PC-9 (cell line): ENCODE results near the gene USP10. TPM values are rescaled to one million over a fixed set of nuclear protein-coding genes. Genes with fewer than 3 reads are reported as not detected.

Experiments used
- BruUV-seq: library from RNA; stranded (reverse); fragments of 400-500 nt; replicated peaks from 2 replicates; lab custom pipeline; 2021; lab: Mats Ljungman, UMichigan
- CTCF ChIA-PET: fragments of 300-600 bp; sonication (Branson Sonifier 250); formaldehyde crosslinking; loops from one replicate; lab custom pipeline; 2022; ENCODE audit warnings: antibody characterized with exemption; lab: Charles Lee
- POLR2A ChIA-PET: fragments of 300-600 bp; sonication (Branson Sonifier 250); formaldehyde crosslinking; loops from one replicate; lab custom pipeline; 2022; ENCODE audit warnings: antibody characterized with exemption; ENCODE audit not compliant: unreplicated experiment; lab: Charles Lee
- DNase-seq, 2 experiments: peaks; one replicate each; pipeline versions ENCODE4 v3.0.0 to v3.0.0-alpha.2; 2015 to 2022; ENCODE audit warnings: mixed read lengths in 1 of 2
- H2AFZ ChIP-seq: fragments of 200-600 bp; sonication (generic); 2 replicates; pipeline ENCODE4 v1.8.1; 2017; ENCODE audit warnings: antibody characterized with exemption
- H3F3A ChIP-seq: fragments of 200-600 bp; sonication (generic); 2 replicates; pipeline ENCODE4 v1.8.1; 2017; ENCODE audit warnings: antibody characterized with exemption, mild to moderate bottlenecking, low read depth; ENCODE audit not compliant: insufficient read depth
- H3K27ac ChIP-seq: fragments of 200-600 bp; sonication (generic); 2 replicates; pipeline ENCODE4 v1.6.1; 2016; ENCODE audit warnings: mixed run types
- H3K27me3 ChIP-seq: fragments of 200-600 bp; sonication (generic); 2 replicates; pipeline ENCODE4 v1.6.1; 2016; ENCODE audit warnings: low read depth, mixed run types; ENCODE audit not compliant: insufficient read depth
- H3K36me3 ChIP-seq: fragments of 200-600 bp; sonication (generic); 2 replicates; pipeline ENCODE4 v1.6.1; 2016; ENCODE audit warnings: low read depth, mixed run types
- H3K4me1 ChIP-seq: fragments of 200-600 bp; sonication (generic); replicated peaks from 2 replicates; pipeline ENCODE4 v1.6.1; 2016; ENCODE audit warnings: mixed run types; ENCODE audit not compliant: insufficient read depth
- H3K4me2 ChIP-seq: fragments of 200-600 bp; sonication (generic); 2 replicates; pipeline ENCODE4 v1.6.1; 2017; ENCODE audit warnings: mixed run types
- H3K4me3 ChIP-seq: fragments of 200-600 bp; sonication (generic); 2 replicates; pipeline ENCODE4 v1.6.1; 2016; ENCODE audit warnings: mixed run types
- H3K79me2 ChIP-seq: fragments of 200-600 bp; sonication (generic); 2 replicates; pipeline ENCODE4 v1.6.1; 2017; ENCODE audit warnings: low read depth, mixed run types
- H3K9me2 ChIP-seq: fragments of 200-600 bp; sonication (generic); 2 replicates; pipeline ENCODE4 v1.8.1; 2017; ENCODE audit warnings: mild to moderate bottlenecking; ENCODE audit not compliant: insufficient read depth
- H3K9me3 ChIP-seq: fragments of 200-600 bp; sonication (generic); 2 replicates; pipeline ENCODE4 v1.8.1; 2016; ENCODE audit warnings: low read depth; ENCODE audit not compliant: insufficient read depth
- H4K20me1 ChIP-seq: fragments of 200-600 bp; sonication (generic); 2 replicates; pipeline ENCODE4 v1.8.1; 2017; ENCODE audit not compliant: insufficient read depth
- EZH2 ChIP-seq: fragments of 200-600 bp; sonication (generic); IDR thresholded peaks from 2 replicates; pipeline ENCODE4 v1.8.0; 2017; ENCODE audit warnings: antibody characterized with exemption, low read depth
- intact Hi-C: fragments of 100-400 bp; cut with micrococcal nuclease; formaldehyde crosslinking; loops from one replicate; pipeline ENCODE4 v1.10.0; 2022; ENCODE audit not compliant: unreplicated experiment
- total RNA-seq: library from RNA; stranded (reverse); gene quantifications from 2 replicates; pipeline ENCODE4 v1.2.3, GENCODE V29; 2021
- TF ChIP-seq, protein P1 (sequence below): fragments of 200-600 bp; sonication (generic); conservative IDR thresholded peaks from 2 replicates; pipeline ENCODE4 v1.6.1; 2017; ENCODE audit warnings: mixed run types, antibody characterized with exemption, mild to moderate bottlenecking, moderate library complexity

The USP10 gene
- total RNA-seq, 1 experiment from 2014 or later, result 109 TPM

DNA sequence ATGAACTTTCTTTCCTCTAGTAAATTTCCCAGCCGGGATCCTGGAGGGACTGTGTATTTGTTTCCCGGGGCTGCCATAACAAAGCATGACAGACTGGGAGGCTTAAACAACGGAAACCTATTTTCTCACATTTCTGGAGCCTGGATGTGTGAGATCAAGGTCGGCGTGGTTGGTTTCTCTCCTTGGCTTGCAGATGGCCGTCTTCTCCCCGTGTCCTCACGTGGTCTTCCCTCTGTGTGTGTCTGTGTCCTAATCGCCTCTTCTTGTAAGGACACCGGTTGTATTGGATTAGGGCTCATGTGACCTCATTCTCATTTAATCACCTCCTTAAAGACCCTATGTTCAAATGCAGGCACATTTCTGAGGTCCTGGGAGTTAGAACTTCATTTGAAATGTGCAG lies 22.0 kb upstream of the USP10 start:
- no peak for DNase-seq
- H3K4me1 ChIP-seq, result peaks cover 10% of the 10 kb centered on the region
- H3K9me2 ChIP-seq, result no peaks in the 10 kb centered on the region
- intact Hi-C loops, result no loop called here
- BruUV-seq, result no TSS peak
- no peaks in the 10 kb centered on the region for H3K36me3 ChIP-seq
- H3K4me2 ChIP-seq, result no peak overlapping the region
- TF ChIP-seq, protein P1, sequence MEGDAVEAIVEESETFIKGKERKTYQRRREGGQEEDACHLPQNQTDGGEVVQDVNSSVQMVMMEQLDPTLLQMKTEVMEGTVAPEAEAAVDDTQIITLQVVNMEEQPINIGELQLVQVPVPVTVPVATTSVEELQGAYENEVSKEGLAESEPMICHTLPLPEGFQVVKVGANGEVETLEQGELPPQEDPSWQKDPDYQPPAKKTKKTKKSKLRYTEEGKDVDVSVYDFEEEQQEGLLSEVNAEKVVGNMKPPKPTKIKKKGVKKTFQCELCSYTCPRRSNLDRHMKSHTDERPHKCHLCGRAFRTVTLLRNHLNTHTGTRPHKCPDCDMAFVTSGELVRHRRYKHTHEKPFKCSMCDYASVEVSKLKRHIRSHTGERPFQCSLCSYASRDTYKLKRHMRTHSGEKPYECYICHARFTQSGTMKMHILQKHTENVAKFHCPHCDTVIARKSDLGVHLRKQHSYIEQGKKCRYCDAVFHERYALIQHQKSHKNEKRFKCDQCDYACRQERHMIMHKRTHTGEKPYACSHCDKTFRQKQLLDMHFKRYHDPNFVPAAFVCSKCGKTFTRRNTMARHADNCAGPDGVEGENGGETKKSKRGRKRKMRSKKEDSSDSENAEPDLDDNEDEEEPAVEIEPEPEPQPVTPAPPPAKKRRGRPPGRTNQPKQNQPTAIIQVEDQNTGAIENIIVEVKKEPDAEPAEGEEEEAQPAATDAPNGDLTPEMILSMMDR, result no peak
- TF ChIP-seq EZH2, result no peak
- H3K79me2 ChIP-seq, result no peaks in the 10 kb centered on the region
- ChIA-PET CTCF (no interaction called here), POLR2A (no interaction called here)
- no peaks in the 10 kb centered on the region for H3K27me3 ChIP-seq
- no peak overlapping the region for H2AFZ ChIP-seq
- H3K9me3 ChIP-seq, result no peaks in the 10 kb centered on the region
- no peak overlapping the region for H3K27ac ChIP-seq
- H4K20me1 ChIP-seq, result no peaks in the 10 kb centered on the region
- no peak overlapping the region for H3K4me3 ChIP-seq
- H3F3A ChIP-seq, result peaks cover 13% of the 10 kb centered on the region; the same call in 1 of the 2 replicates

GRCh38 chr16:84678541-84678940 lies 21.3 kb upstream of the USP10 start:
- POLR2A ChIA-PET, result no interaction called here
- Histone ChIP-seq H3K27ac (no peak overlapping the region), H3K4me2 (no peak overlapping the region), H3F3A (peaks cover 9% of the 10 kb centered on the region; the same call in 1 of the 2 replicates), H4K20me1 (no peaks in the 10 kb centered on the region), H3K27me3 (no peaks in the 10 kb centered on the region), H3K4me1 (peaks cover 3% of the 10 kb centered on the region), H3K4me3 (no peak overlapping the region), H3K79me2 (no peaks in the 10 kb centered on the region), H3K9me2 (no peaks in the 10 kb centered on the region), H2AFZ (no peak overlapping the region), H3K36me3 (no peaks in the 10 kb centered on the region), H3K9me3 (no peaks in the 10 kb centered on the region)
- intact Hi-C loops, result no loop called here
- TF ChIP-seq, protein P1, result no peak
- TF ChIP-seq EZH2, result no peak
- no TSS peak for BruUV-seq
- CTCF ChIA-PET, result interaction anchor here (0.6 kb wide), 1 partner anchor 410 kb away, joined by 4 read pairs; no protein-coding TSS in a partner anchor
- DNase-seq, result no peak

DNA sequence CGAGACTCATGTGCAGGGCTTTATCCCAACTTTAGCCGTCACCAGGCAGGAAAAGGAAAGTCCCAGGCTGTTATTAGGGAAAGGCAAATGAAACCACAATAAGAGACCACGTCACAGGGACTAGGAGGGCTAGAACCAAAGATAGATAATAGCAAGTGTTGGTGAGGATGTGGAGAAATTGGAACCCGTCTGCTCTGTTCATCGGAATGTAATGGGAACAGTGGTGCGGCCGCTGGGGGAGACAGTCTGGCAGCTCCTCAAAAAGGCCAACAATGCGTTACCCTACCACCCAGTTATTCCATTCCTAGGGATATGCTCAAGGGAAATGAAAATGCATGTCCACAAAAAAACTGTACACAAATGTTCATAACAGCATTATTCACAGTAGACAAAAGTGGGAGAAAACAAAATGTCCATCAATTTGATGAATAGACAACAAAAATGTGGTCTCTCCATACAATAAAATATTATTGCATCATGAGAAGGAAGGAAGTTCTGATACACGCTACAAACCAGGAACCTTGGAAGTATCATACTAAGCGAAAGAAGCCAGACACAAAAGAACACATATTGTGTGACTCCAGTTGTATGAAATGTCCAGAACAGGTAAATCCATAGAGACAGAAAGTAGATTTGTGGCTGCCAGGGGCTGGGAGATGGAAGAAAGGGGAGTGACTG lies 19.5 kb upstream of the USP10 start:
- Histone ChIP-seq H3K36me3 (no peaks in the 10 kb centered on the region), H3K79me2 (no peaks in the 10 kb centered on the region), H3K9me3 (no peaks in the 10 kb centered on the region), H2AFZ (no peak overlapping the region), H3K9me2 (no peaks in the 10 kb centered on the region), H3K4me1 (no peaks in the 10 kb centered on the region), H3K27me3 (no peaks in the 10 kb centered on the region), H3K4me3 (no peak overlapping the region), H3F3A (no peaks in the 10 kb centered on the region), H3K27ac (no peak overlapping the region), H3K4me2 (no peak overlapping the region), H4K20me1 (no peaks in the 10 kb centered on the region)
- intact Hi-C loops, result no loop called here
- BruUV-seq, result no TSS peak
- TF ChIP-seq EZH2, result no peak
- TF ChIP-seq, protein P1, result no peak
- ChIA-PET POLR2A (no interaction called here), CTCF (interaction anchor here (0.6 kb wide), 1 partner anchor 30 kb away, joined by 6 read pairs; no protein-coding TSS in a partner anchor)
- DNase-seq, result no peak
